SU-DHL-6 (cell line): ENCODE data around the gene TMED1.

ENCODE experiments used
- H2AFZ ChIP-seq: fragments of 200-600 bp; sonication (generic); 2 replicates; pipeline ENCODE4 v1.6.1; 2014; ENCODE audit warnings: low read depth, mild to moderate bottlenecking, moderate library complexity, mixed read lengths, antibody characterized with exemption, low read length; ENCODE audit not compliant: severe bottlenecking
- H3F3A ChIP-seq: fragments of 200-600 bp; shearing (Covaris generic); 2 replicates; pipeline ENCODE4 v1.6.0; 2016; ENCODE audit warnings: antibody characterized with exemption, mild to moderate bottlenecking; ENCODE audit not compliant: insufficient read depth
- H3K27ac ChIP-seq: fragments of 200-600 bp; sonication (generic); 2 replicates; pipeline ENCODE4 v1.5.1; 2016; ENCODE audit warnings: low read depth, mild to moderate bottlenecking, low read length, moderate library complexity, mixed read lengths
- H3K27me3 ChIP-seq: fragments of 200-600 bp; sonication (generic), shearing (Covaris generic); 2 replicates; pipeline ENCODE4 v1.6.0; 2014; ENCODE audit warnings: mild to moderate bottlenecking, low read length
- H3K36me3 ChIP-seq: fragments of 200-600 bp; sonication (generic); 2 replicates; pipeline ENCODE4 v1.6.1; 2014; ENCODE audit warnings: mild to moderate bottlenecking, low read length, mixed read lengths
- H3K4me2 ChIP-seq: fragments of 300-600, 200-600 bp; shearing (Covaris generic), sonication (generic); 2 replicates; pipeline ENCODE4 v1.6.0; 2014; ENCODE audit warnings: low read length, low read depth, mild to moderate bottlenecking; ENCODE audit not compliant: poor library complexity, severe bottlenecking
- H3K4me3 ChIP-seq: fragments of 200-600 bp; sonication (generic); 2 replicates; pipeline ENCODE4 v1.5.1; 2014; ENCODE audit warnings: antibody characterized with exemption, low read length, mild to moderate bottlenecking, mixed read lengths; ENCODE audit not compliant: insufficient read depth, poor library complexity, severe bottlenecking
- H3K79me2 ChIP-seq: fragments of 200-600 bp; sonication (generic); 2 replicates; pipeline ENCODE4 v1.6.1; 2014; ENCODE audit warnings: mild to moderate bottlenecking, low read length, moderate library complexity; ENCODE audit not compliant: insufficient read depth
- H3K9ac ChIP-seq: fragments of 200-600 bp; sonication (generic); 2 replicates; pipeline ENCODE4 v1.7.0; 2014; ENCODE audit warnings: mild to moderate bottlenecking, low read length
- H3K9me2 ChIP-seq: fragments of 200-600 bp; sonication (generic); replicated peaks from 2 replicates; pipeline ENCODE4 v1.6.1; 2014; ENCODE audit warnings: low read length; ENCODE audit not compliant: insufficient read depth
- H3K9me3 ChIP-seq: fragments of 200-600 bp; sonication (generic); 2 replicates; pipeline ENCODE4 v1.6.1; 2014; ENCODE audit warnings: low read length, mixed read lengths; ENCODE audit not compliant: insufficient read depth
- H4K20me1 ChIP-seq: fragments of 200-600 bp; sonication (generic); 2 replicates; pipeline ENCODE4 v1.6.1; 2014; ENCODE audit warnings: low read depth, mild to moderate bottlenecking, antibody characterized with exemption, low read length, moderate library complexity, mixed read lengths
- CTCF ChIP-seq: fragments of 200-600 bp; sonication (generic); IDR thresholded peaks from one replicate; pipeline ENCODE4 v1.5.1; 2017; ENCODE audit warnings: antibody characterized with exemption, mild to moderate bottlenecking, low read length, moderate library complexity; ENCODE audit not compliant: insufficient read depth, poor library complexity, severe bottlenecking
- EZH2phosphoT487 ChIP-seq: fragments of 200-600 bp; sonication (generic), shearing (Covaris generic); conservative IDR thresholded peaks from 2 replicates; pipeline ENCODE4 v1.6.1; 2018; ENCODE audit warnings: mild to moderate bottlenecking, antibody characterized with exemption, low read length, moderate library complexity, mixed read lengths

Gene TMED1

DNA sequence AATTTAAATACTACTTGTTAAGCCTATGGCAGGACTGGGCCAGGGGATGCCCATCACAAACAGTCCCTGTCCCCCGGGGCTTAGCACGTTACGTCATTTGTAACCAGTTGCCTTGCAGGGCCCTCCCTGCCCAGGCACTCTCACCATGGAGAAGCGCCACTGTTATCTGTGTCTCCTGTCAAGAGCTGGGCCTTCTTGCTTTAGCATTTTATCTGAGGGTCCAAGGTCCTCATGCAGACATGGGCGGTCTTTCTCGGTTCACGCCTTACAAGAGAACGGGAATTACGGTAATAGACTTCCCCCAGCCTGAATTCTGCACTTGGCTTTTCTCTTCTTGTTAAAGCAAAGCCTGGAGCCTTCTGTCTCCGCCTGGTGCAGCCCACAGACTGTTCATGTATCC lies 46.1 kb downstream of the TMED1 start:
- Histone ChIP-seq H3K4me2 (no peak overlapping the region), H3K9me3 (no peaks in the 10 kb centered on the region), H2AFZ (no peak overlapping the region), H3K79me2 (no peaks in the 10 kb centered on the region), H3K27me3 (no peaks in the 10 kb centered on the region), H3K27ac (no peak overlapping the region), H3F3A (no peaks in the 10 kb centered on the region), H3K9ac (no peak overlapping the region), H3K4me3 (no peak overlapping the region), H4K20me1 (no peaks in the 10 kb centered on the region), H3K36me3 (peaks cover 5% of the 10 kb centered on the region; the same call in 1 of the 2 replicates), H3K9me2 (no peaks in the 10 kb centered on the region)
- no peak for TF ChIP-seq CTCF
- no peak for TF ChIP-seq EZH2phosphoT487

- Histone ChIP-seq H3K36me3 (0 out of 2 replicates have a peak, but pooled peaks cover 2% of the 10 kb centered on the region), H3K4me3 (no peak overlapping the region), H3K9me3 (no peaks in the 10 kb centered on the region), H4K20me1 (no peaks in the 10 kb centered on the region), H3K4me2 (no peak overlapping the region), H3F3A (no peaks in the 10 kb centered on the region), H3K9me2 (no peaks in the 10 kb centered on the region), H3K79me2 (no peaks in the 10 kb centered on the region), H3K27ac (no peak overlapping the region), H3K9ac (no peak overlapping the region), H2AFZ (no peak overlapping the region), H3K27me3 (no peaks in the 10 kb centered on the region)
- TF ChIP-seq EZH2phosphoT487, result no peak
- no peak for TF ChIP-seq CTCF
These were observed 47.9 kb downstream of the TMED1 start for GRCh38 chr19:10788146-10788545.

- no peaks in the 10 kb centered on the region for H3K27me3 ChIP-seq
These were observed 51.8 kb downstream of the TMED1 start for GRCh38 chr19:10784257-10784656.

More at GRCh38 chr19:10784257-10784656, 51.8 kb downstream of the TMED1 start:
- Histone ChIP-seq H4K20me1 (no peaks in the 10 kb centered on the region), H3K36me3 (0 out of 2 replicates have a peak, but pooled peaks cover 2% of the 10 kb centered on the region), H3K9ac (no peak overlapping the region), H2AFZ (no peak overlapping the region), H3K4me2 (no peak overlapping the region), H3K4me3 (no peak overlapping the region), H3K79me2 (no peaks in the 10 kb centered on the region), H3K27ac (no peak overlapping the region), H3F3A (no peaks in the 10 kb centered on the region), H3K9me3 (no peaks in the 10 kb centered on the region), H3K9me2 (no peaks in the 10 kb centered on the region)
- no peak for TF ChIP-seq CTCF
- no peak for TF ChIP-seq EZH2phosphoT487
